Epithelial cell of prostate (primary cell): ENCODE data around the gene PRCC.

ENCODE experiments used
- DNase-seq: peaks from one replicate; pipeline ENCODE4 v3.0.0-alpha.2; 2011; ENCODE audit warnings: low read depth, low spot score
- H3K27ac ChIP-seq: fragments of 450-650 bp; 2 replicates; pipeline ENCODE4 v1.5.1; 2017; ENCODE audit warnings: mild to moderate bottlenecking

PRCC gene

GRCh38 chr1:156789621-156790318, 22.4 kb downstream of the PRCC start:
- no peak overlapping the region for H3K27ac ChIP-seq
- no peak for DNase-seq

GRCh38 chr1:156794506-156795373, 27.4 kb downstream of the PRCC start:
- H3K27ac ChIP-seq, result no peak overlapping the region
- no peak for DNase-seq

- no peak for DNase-seq
- no peak overlapping the region for H3K27ac ChIP-seq
Measured at GRCh38 chr1:156795374-156795733, 28.0 kb downstream of the PRCC start.

GRCh38 chr1:156795787-156796186, 28.5 kb downstream of the PRCC start:
- no peak overlapping the region for H3K27ac ChIP-seq
- no peak for DNase-seq

- H3K27ac ChIP-seq, result no peak overlapping the region
- DNase-seq, result no peak
Measured at GRCh38 chr1:156796340-156797097, 29.2 kb downstream of the PRCC start.

GRCh38 chr1:156797212-156797871, 30.0 kb downstream of the PRCC start:
- H3K27ac ChIP-seq, result no peak overlapping the region
- no peak for DNase-seq

GRCh38 chr1:156801409-156802121, 34.2 kb downstream of the PRCC start:
- no peak for DNase-seq
- H3K27ac ChIP-seq, result no peak overlapping the region

GRCh38 chr1:156802421-156802935, 35.1 kb downstream of the PRCC start:
- no peak for DNase-seq
- no peak overlapping the region for H3K27ac ChIP-seq

GRCh38 chr1:156803086-156803851, 35.9 kb downstream of the PRCC start:
- no peak for DNase-seq
- no peak overlapping the region for H3K27ac ChIP-seq

- no peak overlapping the region for H3K27ac ChIP-seq
- no peak for DNase-seq
Measured at GRCh38 chr1:156804026-156804425, 36.7 kb downstream of the PRCC start.

GRCh38 chr1:156804572-156805243, 37.4 kb downstream of the PRCC start:
- no peak overlapping the region for H3K27ac ChIP-seq
- DNase-seq, result no peak

GRCh38 chr1:156805766-156806511, 38.6 kb downstream of the PRCC start:
- no peak overlapping the region for H3K27ac ChIP-seq
- peak; percentile 33 for DNase-seq

- DNase-seq, result no peak
- H3K27ac ChIP-seq, result no peak overlapping the region
Measured at GRCh38 chr1:156806512-156807440, 39.4 kb downstream of the PRCC start.

GRCh38 chr1:156807627-156808026, 40.3 kb downstream of the PRCC start:
- H3K27ac ChIP-seq, result no peak overlapping the region
- DNase-seq, result no peak

- no peak for DNase-seq
- H3K27ac ChIP-seq, result no peak overlapping the region
Measured at GRCh38 chr1:156808186-156809030, 41.1 kb downstream of the PRCC start.

- DNase-seq, result no peak
- no peak overlapping the region for H3K27ac ChIP-seq
Measured at GRCh38 chr1:156809281-156809680, 41.9 kb downstream of the PRCC start.
